ENCODE data around the gene PARVG. TPM values are rescaled to one million over a fixed set of nuclear protein-coding genes. Genes with fewer than 3 reads are reported as not detected.

PARVG gene
- total RNA-seq, 3 donors from 2014 or later: 10.2 to 39.2 (median 26.2) TPM

GRCh38 chr22:44207173-44207980 lies 26.7 kb downstream of the PARVG start:
- no peaks in the 10 kb centered on the region for H3K36me3 ChIP-seq
- H3K27me3 ChIP-seq: no peaks in the 10 kb centered on the region
- H3K27ac ChIP-seq: no peak overlapping the region
- intact Hi-C loops (cut with DNase I; ENCODE audit: low total_unique reads): no loop called here
- H3K4me1 ChIP-seq: no peaks in the 10 kb centered on the region
- DNase-seq (ENCODE audit: low spot score in 2 of 2): no peak
- peaks cover 0 to 5% of the 10 kb centered on the region in 2 donors for H3K9me3 ChIP-seq
- TF ChIP-seq POLR2AphosphoS5 (IDR thresholded peaks at IDR 0.05) (no peak), POLR2A (IDR thresholded peaks at IDR 0.05) (no peak), CTCF (IDR thresholded peaks at IDR 0.05) (no peak)
- no peak overlapping the region for H3K4me3 ChIP-seq

GRCh38 chr22:44207981-44208317 lies 27.2 kb downstream of the PARVG start:
- intact Hi-C loops (cut with DNase I; ENCODE audit: low total_unique reads): no loop called here
- TF ChIP-seq CTCF (IDR thresholded peaks at IDR 0.05) (no peak), POLR2A (IDR thresholded peaks at IDR 0.05) (no peak), POLR2AphosphoS5 (IDR thresholded peaks at IDR 0.05) (no peak)
- Histone ChIP-seq H3K4me1 (no peaks in the 10 kb centered on the region), H3K36me3 (no peaks in the 10 kb centered on the region), H3K4me3 (no peak overlapping the region), H3K27me3 (no peaks in the 10 kb centered on the region), H3K27ac (no peak overlapping the region), H3K9me3 (peaks cover 0 to 5% of the 10 kb centered on the region in 2 donors)
- no peak for DNase-seq (ENCODE audit: low spot score in 2 of 2)

- TF ChIP-seq POLR2AphosphoS5 (IDR thresholded peaks at IDR 0.05) (no peak), POLR2A (IDR thresholded peaks at IDR 0.05) (no peak), CTCF (IDR thresholded peaks at IDR 0.05) (no peak)
Observed at GRCh38 chr22:44209343-44209742, 28.6 kb downstream of the PARVG start.

GRCh38 chr22:44210722-44211121 lies 30.0 kb downstream of the PARVG start:
- no peak overlapping the region for H3K27ac ChIP-seq
- intact Hi-C loops (cut with DNase I; ENCODE audit: low total_unique reads): no loop called here
- DNase-seq (ENCODE audit: low spot score in 2 of 2): no peak
- peaks cover 12 to 16% of the 10 kb centered on the region in 2 donors for H3K9me3 ChIP-seq
- H3K27me3 ChIP-seq: no peaks in the 10 kb centered on the region
- H3K4me3 ChIP-seq: no peak overlapping the region
- TF ChIP-seq POLR2A (IDR thresholded peaks at IDR 0.05) (no peak), POLR2AphosphoS5 (IDR thresholded peaks at IDR 0.05) (no peak), CTCF (IDR thresholded peaks at IDR 0.05) (no peak)
- no peaks in the 10 kb centered on the region for H3K4me1 ChIP-seq
- H3K36me3 ChIP-seq: no peaks in the 10 kb centered on the region

More at GRCh38 chr22:44209343-44209742, 28.6 kb downstream of the PARVG start:
- H3K27me3 ChIP-seq: no peaks in the 10 kb centered on the region
- no peak overlapping the region for H3K4me3 ChIP-seq
- no peaks in the 10 kb centered on the region for H3K36me3 ChIP-seq
- H3K27ac ChIP-seq: no peak overlapping the region
- no peak for DNase-seq (ENCODE audit: low spot score in 2 of 2)
- H3K4me1 ChIP-seq: no peaks in the 10 kb centered on the region
- intact Hi-C loops (cut with DNase I; ENCODE audit: low total_unique reads): no loop called here
- H3K9me3 ChIP-seq: peaks cover 0 to 5% of the 10 kb centered on the region in 2 donors

- H3K9me3 ChIP-seq: peaks cover 16 to 19% of the 10 kb centered on the region in 2 donors
- no peaks in the 10 kb centered on the region for H3K4me1 ChIP-seq
- DNase-seq (ENCODE audit: low spot score in 2 of 2): no peak
- no peaks in the 10 kb centered on the region for H3K36me3 ChIP-seq
- TF ChIP-seq POLR2A (IDR thresholded peaks at IDR 0.05) (no peak), POLR2AphosphoS5 (IDR thresholded peaks at IDR 0.05) (no peak), CTCF (IDR thresholded peaks at IDR 0.05) (no peak)
- H3K27me3 ChIP-seq: no peaks in the 10 kb centered on the region
- intact Hi-C loops (cut with DNase I; ENCODE audit: low total_unique reads): no loop called here
- H3K4me3 ChIP-seq: no peak overlapping the region
- peak overlapping the region in 1 of 2 donors; percentile 38 for H3K27ac ChIP-seq
Observed at GRCh38 chr22:44211256-44211945, 30.7 kb downstream of the PARVG start.

Measured in breast epithelium (tissue), 4 donors.